Daoy (cell line): ENCODE data around the gene DDX20. TPM values are rescaled to one million over a fixed set of nuclear protein-coding genes. Genes with fewer than 3 reads are reported as not detected.
A peak's percentile ranks its signal among the peaks of the same experiment; 100 is the strongest.

Source experiments
- DNase-seq: peaks from one replicate; pipeline ENCODE4 v3.0.0-alpha.2; 2015; ENCODE audit warnings: low read depth
- total RNA-seq: library from RNA; depleted of rRNA; stranded (reverse); fragments of >200 nt; shearing (Covaris generic); gene quantifications from 2 replicates; pipeline ENCODE4 v1.2.3, GENCODE V29; 2014

The DDX20 gene
- total RNA-seq, 1 experiment from 2014 or later = 52.7 TPM

GRCh38 chr1:111747947-111748346 lies 7.8 kb upstream of the DDX20 start:
- no peak for DNase-seq

DNA sequence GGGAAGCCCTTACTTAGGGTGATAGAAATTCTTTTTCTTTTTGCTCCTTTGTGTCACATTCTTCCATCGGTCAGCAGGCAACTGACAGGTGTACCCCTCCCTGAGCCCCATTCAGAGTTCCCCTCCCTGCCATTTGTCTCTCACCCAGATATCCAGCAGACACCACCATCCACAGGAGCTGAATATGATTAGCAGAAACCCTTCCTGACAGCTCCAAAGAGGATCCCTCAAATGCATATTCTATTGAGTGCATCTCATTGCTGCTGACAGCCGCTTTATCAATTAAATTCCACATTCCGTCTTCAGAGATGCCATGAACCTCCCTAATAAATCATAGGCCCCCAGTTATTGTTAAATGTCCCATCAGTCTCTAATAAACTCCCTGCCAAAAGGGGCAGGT lies 6.1 kb upstream of the DDX20 start:
- no peak for DNase-seq

DNA sequence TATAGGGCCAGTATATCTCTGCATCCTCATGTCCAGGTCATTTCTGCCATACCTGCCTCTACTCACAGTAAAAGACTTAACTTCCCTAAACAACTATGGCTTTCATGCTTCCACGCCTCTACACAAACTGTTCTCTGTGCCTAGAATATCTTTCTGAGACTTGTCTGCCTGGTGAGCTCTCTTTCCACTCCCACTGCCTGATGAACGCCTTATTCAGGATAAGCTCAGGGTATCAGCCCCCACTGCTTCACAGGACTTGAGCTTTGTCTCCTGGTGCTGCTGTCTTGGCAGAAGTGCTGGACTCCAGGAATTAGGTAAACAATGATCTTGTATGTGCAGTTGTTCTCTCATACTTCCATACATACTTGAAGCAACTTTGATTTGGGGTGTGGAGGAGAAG lies 4.8 kb upstream of the DDX20 start:
- DNase-seq = no peak

DNA sequence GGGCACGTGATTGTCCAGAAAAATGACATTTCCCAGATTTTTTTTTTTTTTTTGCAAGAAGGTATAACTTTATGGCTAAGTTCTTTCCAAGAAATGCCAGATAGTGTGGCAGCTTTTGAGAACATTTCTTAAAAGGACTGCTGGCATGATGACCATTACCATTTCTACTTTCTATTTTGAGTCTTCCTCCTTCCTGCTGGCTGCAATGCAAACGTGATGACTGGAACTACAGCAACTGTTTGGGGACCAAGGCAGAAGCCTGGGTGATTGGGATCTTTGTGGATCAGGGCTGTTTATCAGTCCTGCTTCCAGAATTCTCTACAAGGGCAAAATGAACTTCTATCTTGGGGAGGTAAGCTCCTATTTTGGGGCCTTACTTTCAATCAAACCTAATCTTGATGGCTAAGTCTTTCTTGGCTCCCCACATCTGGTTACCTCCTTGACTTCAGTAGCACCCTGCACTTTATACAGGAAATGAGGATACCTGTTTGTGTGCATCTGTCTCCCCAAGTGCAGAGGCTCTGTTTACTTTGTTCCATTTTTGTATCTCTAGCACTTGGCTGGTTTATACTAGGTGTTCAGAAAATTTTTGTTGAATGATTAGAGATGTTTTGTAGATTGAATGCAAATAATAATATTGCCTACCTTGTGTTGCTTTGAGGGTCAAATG lies 3.7 kb upstream of the DDX20 start:
- no peak for DNase-seq

DNA sequence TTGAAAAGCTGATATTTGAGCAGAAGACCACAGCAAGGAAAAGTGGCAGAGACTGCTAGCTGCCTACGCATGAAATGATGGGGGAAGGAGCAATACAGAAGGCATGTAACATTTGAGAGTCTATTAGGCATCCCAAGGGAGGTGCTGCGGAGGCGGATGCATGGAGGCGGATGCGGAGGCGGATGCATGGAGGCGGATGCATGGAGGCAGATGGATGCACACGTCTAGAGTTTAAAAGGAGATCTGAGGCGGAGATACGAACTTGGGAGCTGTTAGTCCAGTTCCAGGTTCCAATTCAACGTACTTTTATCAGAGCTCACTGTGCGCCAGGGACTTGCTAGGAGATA lies 744 bp upstream of the DDX20 start:
- DNase-seq = peak; percentile 82

DNA sequence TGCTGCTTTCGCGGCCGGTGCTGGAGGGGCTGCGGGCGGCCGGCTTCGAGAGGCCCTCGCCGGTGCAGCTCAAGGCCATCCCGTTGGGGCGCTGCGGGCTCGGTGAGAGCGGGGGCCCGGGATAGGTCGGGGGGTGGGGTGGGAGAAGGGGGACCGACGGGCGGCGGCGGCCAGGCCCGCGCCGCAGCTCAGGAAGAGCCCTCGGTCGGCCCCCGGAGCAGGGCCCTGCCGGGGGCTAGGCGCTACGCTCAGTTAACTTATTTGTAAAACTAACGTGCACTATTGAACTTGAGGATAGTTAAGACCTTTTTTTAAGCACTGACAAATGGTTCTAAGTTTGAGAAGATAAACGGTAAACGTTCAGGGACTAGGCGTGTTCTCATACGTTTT lies 418 bp downstream of the DDX20 start:
- no peak for DNase-seq

GRCh38 chr1:111758373-111758772 lies 2.7 kb downstream of the DDX20 start:
- DNase-seq = no peak

- DNase-seq = no peak
Measured at GRCh38 chr1:111761717-111762116, 6.0 kb downstream of the DDX20 start.

- DNase-seq = no peak
Measured at GRCh38 chr1:111762332-111762731, 6.6 kb downstream of the DDX20 start.

DNA sequence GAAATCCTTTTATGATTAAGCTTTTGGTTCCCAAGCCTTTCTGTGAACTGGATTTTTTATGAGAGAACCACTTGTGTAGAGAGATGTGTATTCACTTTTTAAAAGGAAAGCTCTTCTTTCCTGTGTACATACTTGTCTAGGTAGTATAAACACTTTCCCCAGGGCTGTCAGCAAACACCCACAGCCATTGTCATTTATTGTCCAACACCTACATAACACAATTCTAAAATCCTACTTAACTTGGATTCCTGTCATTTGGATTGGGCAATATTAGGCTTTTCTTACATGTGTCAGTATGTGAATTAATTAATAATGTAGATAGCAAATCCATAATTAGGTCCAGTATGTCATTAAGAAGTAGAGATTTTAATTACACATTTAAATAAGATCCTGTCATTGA lies 12.3 kb downstream of the DDX20 start:
- DNase-seq = no peak

DNA sequence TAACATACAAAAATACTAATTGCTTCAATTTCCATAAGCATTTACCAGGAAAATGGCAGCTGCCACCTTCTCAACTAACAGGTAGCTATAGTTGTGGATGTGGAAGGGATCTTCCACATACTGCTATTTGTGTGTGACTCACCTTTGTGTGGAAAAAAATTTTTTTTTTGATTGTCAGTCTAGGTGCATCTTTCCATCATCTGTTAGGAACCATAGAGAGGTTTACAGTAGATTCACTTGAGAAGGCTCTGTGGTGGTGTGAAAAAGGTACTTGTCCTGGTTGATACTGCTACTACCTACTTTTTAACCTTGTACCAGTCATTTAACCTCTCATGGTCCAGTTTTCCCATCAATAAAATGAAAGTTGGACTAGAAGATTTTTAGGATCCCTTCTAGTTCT lies 12.9 kb downstream of the DDX20 start:
- DNase-seq = no peak

- DNase-seq = peak; percentile 70
Measured at GRCh38 chr1:111769517-111770146, 13.9 kb downstream of the DDX20 start.

DNA sequence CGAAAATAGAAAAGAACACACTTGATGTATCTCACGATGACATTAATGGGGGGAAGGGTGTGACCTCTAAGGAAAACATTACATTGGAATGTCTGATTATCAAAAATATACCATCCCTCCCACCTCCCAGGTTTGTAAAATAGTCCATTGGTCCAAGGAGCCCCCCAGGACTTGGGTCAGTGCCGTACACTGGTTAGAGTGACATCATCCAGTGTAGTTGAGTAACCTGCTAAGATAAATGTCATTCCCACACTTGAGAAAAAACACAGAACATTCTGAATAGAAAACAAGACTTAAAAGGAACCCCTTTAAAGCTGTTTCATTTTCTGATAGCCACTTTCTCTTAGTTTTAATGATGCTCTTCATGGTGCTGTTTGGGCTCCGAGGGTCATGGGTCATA lies 15.2 kb downstream of the DDX20 start:
- no peak for DNase-seq

- DNase-seq = no peak
Measured at GRCh38 chr1:111775966-111776365, 20.3 kb downstream of the DDX20 start.

- DNase-seq = no peak
Measured at GRCh38 chr1:111776391-111776790, 20.7 kb downstream of the DDX20 start.

DNA sequence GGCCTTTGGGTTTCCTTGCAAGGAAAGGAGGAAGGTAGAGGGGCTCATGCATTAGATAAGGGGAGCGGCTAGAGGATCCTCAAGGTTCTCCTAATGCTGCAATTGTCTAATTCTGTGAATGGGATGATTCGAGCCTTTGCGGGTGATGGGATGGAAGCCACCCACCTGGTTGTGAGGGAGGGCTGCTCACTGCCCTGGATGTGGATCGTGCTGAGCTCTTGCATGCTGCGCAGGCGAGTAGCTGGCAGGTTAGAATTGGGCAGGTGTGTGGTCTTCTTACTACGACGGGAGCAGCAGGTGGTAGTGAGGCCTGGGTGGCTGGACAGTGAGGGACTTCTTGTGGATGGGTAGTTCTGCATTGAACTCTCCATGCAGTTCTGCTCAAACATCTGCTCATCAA lies 21.2 kb downstream of the DDX20 start:
- no peak for DNase-seq

- no peak for DNase-seq
Measured at GRCh38 chr1:111777301-111777700, 21.6 kb downstream of the DDX20 start.

DNA sequence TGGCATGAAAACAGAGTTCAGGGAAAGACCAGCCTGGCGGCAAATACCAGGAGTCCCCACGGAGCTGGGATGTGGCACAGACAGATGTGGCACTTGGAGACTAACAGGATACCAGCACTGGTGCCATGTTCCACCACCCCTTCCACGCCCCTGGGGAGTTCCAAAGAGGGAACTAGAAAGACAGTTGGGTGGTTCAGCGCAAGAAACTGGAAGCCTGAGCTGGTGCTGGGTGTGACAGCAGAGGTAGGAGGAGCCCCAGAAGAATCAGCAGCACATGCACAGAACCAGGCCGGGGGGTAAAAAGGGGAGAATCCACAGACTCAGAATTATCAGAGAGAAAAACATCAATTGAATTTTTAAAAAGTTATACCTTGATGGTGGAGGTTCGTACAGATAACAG lies 22.4 kb downstream of the DDX20 start:
- no peak for DNase-seq

- no peak for DNase-seq
Measured at GRCh38 chr1:111778541-111779051, 22.9 kb downstream of the DDX20 start.

DNA sequence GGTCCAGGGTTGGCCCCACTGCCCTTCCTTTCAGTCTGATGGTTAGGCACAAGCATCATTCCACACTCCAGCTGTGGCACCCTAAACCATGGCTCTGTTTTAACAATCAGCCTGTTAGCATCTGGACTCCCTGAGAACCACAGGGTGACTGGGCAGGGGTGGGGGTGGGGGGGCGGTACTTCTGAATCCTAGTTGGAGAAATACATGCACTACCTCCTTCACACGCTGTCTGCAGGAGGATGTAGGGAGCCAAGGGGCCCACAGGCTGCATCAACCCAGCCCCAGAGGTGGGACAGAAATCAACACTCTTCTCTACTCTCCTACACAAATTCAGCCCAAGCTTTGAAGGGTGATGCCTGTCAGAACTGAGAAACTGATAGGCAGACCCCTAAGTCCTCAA lies 23.8 kb downstream of the DDX20 start:
- no peak for DNase-seq

DNA sequence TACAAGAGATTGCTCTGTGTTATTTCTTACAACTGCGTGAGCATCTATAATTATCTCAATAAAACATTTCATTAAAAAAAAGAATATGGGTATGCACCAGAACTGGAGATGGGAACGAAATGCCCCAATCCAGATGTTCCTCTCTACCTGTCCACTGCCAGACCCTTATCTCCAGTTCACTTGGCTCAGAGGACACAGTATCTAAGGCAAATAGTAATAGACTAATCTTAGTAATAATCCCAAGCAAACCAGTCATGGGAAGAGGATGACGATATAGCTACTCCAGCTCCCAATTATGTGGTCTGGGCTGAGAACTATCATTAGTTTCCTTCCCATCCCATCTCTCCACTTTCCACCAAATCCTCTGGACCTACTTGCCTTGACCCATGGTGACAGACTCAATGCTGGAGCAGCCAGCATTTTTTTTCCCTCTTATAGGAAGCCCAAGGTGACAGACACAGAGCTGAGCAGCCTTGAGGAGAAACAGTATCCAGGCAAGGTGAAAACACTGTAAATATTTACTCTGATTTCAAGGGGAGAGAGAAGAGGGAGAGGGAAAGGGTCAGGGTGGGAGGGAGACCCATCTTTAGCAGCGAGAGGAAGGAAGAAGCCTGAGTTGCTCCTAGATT lies 28.7 kb downstream of the DDX20 start:
- DNase-seq = no peak

GRCh38 chr1:111786669-111787207 lies 31.0 kb downstream of the DDX20 start:
- DNase-seq = no peak

DNA sequence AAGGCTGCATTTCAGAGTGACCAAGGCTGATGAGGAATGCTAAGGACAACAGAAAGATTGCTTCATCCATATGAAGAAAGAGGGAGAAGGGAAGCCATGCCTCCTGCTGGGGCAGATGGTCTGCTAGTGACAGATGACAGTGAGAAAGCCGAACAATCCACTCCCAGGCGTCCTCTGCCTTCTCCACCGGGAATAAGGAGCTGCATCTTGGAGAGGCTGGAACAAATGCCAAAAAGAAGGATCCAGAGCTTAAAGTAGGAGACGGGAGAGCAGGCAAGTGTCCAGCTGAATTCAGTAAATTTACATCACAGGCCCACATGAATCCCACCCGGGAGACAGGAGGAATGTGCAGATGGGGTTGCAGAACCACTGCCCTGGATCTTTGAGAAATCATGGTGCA lies 33.4 kb downstream of the DDX20 start:
- no peak for DNase-seq
